ENCODE data around the gene BABAM1. TPM values are rescaled to one million over a fixed set of nuclear protein-coding genes. Genes with fewer than 3 reads are reported as not detected.

BABAM1 gene
- total and polyA plus RNA-seq, 2 of the 4 experiments (the other 2 are of a cell fraction) = 95.1 to 101 TPM

- no peaks in the 10 kb centered on the region for H4K20me1 ChIP-seq (ENCODE audit: insufficient read depth, low read length)
- ChIA-PET CTCF (no interaction called here), POLR2A (ENCODE audit: unreplicated experiment) (no interaction called here)
- H3K4ac ChIP-seq (ENCODE audit: low read depth, low read length) = peak overlapping the region; percentile 19; the same call in 1 of the 2 replicates
- H3K18ac ChIP-seq (ENCODE audit: low read depth, low read length) = no peak overlapping the region
- peak overlapping the region; percentile 11 for H3K27ac ChIP-seq (ENCODE audit: insufficient read depth, low read length)
- no peaks in the 10 kb centered on the region for H3K27me3 ChIP-seq (ENCODE audit: control insufficient read depth, insufficient read depth, low read length)
- H3K36me3 ChIP-seq (ENCODE audit: control insufficient read depth, insufficient read depth, low read length) = peaks cover 8% of the 10 kb centered on the region
- no peak overlapping the region for H4K5ac ChIP-seq (ENCODE audit: low read depth, low read length)
- no peak overlapping the region for H2BK20ac ChIP-seq (ENCODE audit: low read depth, low read length)
- DNase-seq (no peak), ATAC-seq (ENCODE audit: low read depth) (no peak)
- H2AFZ ChIP-seq (replicated peaks; ENCODE audit: low read length, poor library complexity) = peak overlapping the region; percentile 90
- dilution Hi-C loops (cut with HindIII; ENCODE audit: low sequenced_read_pairs, unreplicated experiment) (no loop called here), in situ Hi-C loops (cut with MboI; ENCODE audit: low sequenced_read_pairs) (no loop called here), intact Hi-C loops (cut with micrococcal nuclease) (loop anchor here (1.0 kb wide), 1 partner anchor 10 kb away; no protein-coding TSS in a partner anchor)
- H3K56ac ChIP-seq (ENCODE audit: extremely low read depth, insufficient read depth, low read length) = no peak overlapping the region
- peaks cover 4% of the 10 kb centered on the region for H3K9me3 ChIP-seq (ENCODE audit: control insufficient read depth, insufficient read depth, low read length)
- H3K23ac ChIP-seq (ENCODE audit: low read depth, low read length) = no peak overlapping the region
- H2BK5ac ChIP-seq (ENCODE audit: low read depth, low read length, poor library complexity, severe bottlenecking) = peak overlapping the region; percentile 31
- peak overlapping the region; percentile 24; the same call in 1 of the 2 replicates for H2AK5ac ChIP-seq (ENCODE audit: low read depth, low read length)
- 0 out of 2 replicates have a peak overlapping the region, but pooled peaks have one; percentile 3 for H2BK120ac ChIP-seq (ENCODE audit: low read depth, low read length)
- H3K9ac ChIP-seq (ENCODE audit: low read depth, low read length) = peak overlapping the region; percentile 35
- peak overlapping the region; percentile 49; the same call in 1 of the 2 replicates for H4K91ac ChIP-seq (ENCODE audit: insufficient read depth, low read depth, low read length)
- peaks cover 14% of the 10 kb centered on the region for H3K9me1 ChIP-seq (ENCODE audit: insufficient read depth, low read length)
- peak overlapping the region; percentile 90 for H3K4me2 ChIP-seq (ENCODE audit: low read depth, low read length)
- H2AK9ac ChIP-seq (replicated peaks; ENCODE audit: low read depth, low read length, poor library complexity) = peak overlapping the region; percentile 90
- peaks cover 14 to 44% of the 10 kb centered on the region in 2 experiments for H3K79me1 ChIP-seq (ENCODE audit: low read depth in 1 of 2, low read length in 2 of 2)
- peak overlapping the region; percentile 37; the same call in 1 of the 2 replicates for H3K14ac ChIP-seq (replicated peaks; ENCODE audit: low read depth, low read length)
- H4K8ac ChIP-seq (ENCODE audit: low read depth in 2 of 2, low read length in 2 of 2) = peak overlapping the region; percentile 21 to 36; a peak in 2 of 4 replicates
- H3K4me1 ChIP-seq (ENCODE audit: control insufficient read depth, insufficient read depth, low read length) = peaks cover 8% of the 10 kb centered on the region
- H3K4me3 ChIP-seq (ENCODE audit: insufficient read depth, low read depth, low read length) = peak overlapping the region; percentile 61
- no peak overlapping the region for H2BK15ac ChIP-seq (ENCODE audit: low read depth, low read length)
- 10% methylated on average over 17 of the region's 29 CpGs; no CpG with 5 or more reads in 1 of the 2 experiments for WGBS, 2 experiments (ENCODE audit: extremely low coverage in 2 of 2, insufficient read length in 1 of 2)
- TF ChIP-seq CHD1 (IDR thresholded peaks at IDR 0.05; ENCODE audit: low read depth, low read length) (no peak), MAZ (IDR thresholded peaks at IDR 0.05; ENCODE audit: borderline replicate concordance, low read depth, low read length) (no peak), CTCF (conservative IDR thresholded peaks at IDR 0.05; ENCODE audit: low read depth, low read length) (no peak), RFX5 (IDR thresholded peaks at IDR 0.05; ENCODE audit: low read depth, low read length) (no peak), RCOR1 (IDR thresholded peaks at IDR 0.05; ENCODE audit: insufficient replicate concordance, low read length) (no peak), BHLHE40 (IDR thresholded peaks at IDR 0.05; ENCODE audit: low read depth, low read length) (no peak), MAFK (IDR thresholded peaks at IDR 0.05; ENCODE audit: low read depth, low read length) (no peak), USF2 (IDR thresholded peaks at IDR 0.05; ENCODE audit: low read depth, low read length) (no peak), CEBPB (IDR thresholded peaks at IDR 0.05; ENCODE audit: low read depth, low read length) (no peak), ELK1 (IDR thresholded peaks at IDR 0.05; ENCODE audit: borderline replicate concordance, low read depth, low read length) (no peak), MXI1 (IDR thresholded peaks at IDR 0.05; ENCODE audit: borderline replicate concordance, low read depth, low read length) (no peak), NFE2L2 (IDR thresholded peaks at IDR 0.05; ENCODE audit: low read depth, low read length) (no peak)
- no TSS peak for BruUV-seq (replicated peaks)
These were observed 35.3 kb downstream of the BABAM1 start for GRCh38 chr19:17302391-17303166.
